PC-9 (cell line): ENCODE measurements around the gene ACER3.

Experiments used
- CTCF ChIP-seq: fragments of 200-600 bp; sonication (generic); conservative IDR thresholded peaks from 2 replicates; pipeline ENCODE4 v1.6.1; 2017; ENCODE audit warnings: mixed run types, antibody characterized with exemption, mild to moderate bottlenecking, moderate library complexity
- EZH2 ChIP-seq: fragments of 200-600 bp; sonication (generic); IDR thresholded peaks from 2 replicates; pipeline ENCODE4 v1.8.0; 2017; ENCODE audit warnings: antibody characterized with exemption, low read depth

- no peak for TF ChIP-seq CTCF
- TF ChIP-seq EZH2 = no peak
Measured at GRCh38 chr11:76824980-76825725, 35.6 kb upstream of the ACER3 start.
